K562 (cell line): ENCODE data around the gene PIGK. TPM values are rescaled to one million over a fixed set of nuclear protein-coding genes. Genes with fewer than 3 reads are reported as not detected.
A peak's percentile ranks its signal among the peaks of the same experiment; 100 is the strongest.

ENCODE experiments used
- COPS2 ChIP-seq: fragments of 450-650 bp; conservative IDR thresholded peaks from 2 replicates; pipeline ENCODE4 v1.6.1; 2016; ENCODE audit warnings: mild to moderate bottlenecking, moderate library complexity
- CREBBP ChIP-seq: IDR thresholded peaks from one replicate; pipeline ENCODE4 v1.6.1; 2012; ENCODE audit warnings: low read depth, mild to moderate bottlenecking, control low read depth, inconsistent platforms, low read length
- DDX20 ChIP-seq: fragments of 450-650 bp; IDR thresholded peaks from 2 replicates; pipeline ENCODE4 v1.6.1; 2016; ENCODE audit warnings: missing genetic modification characterization, low read depth, mild to moderate bottlenecking, missing compliant biosample characterization, moderate library complexity
- E2F1 ChIP-seq: sonication (generic); formaldehyde crosslinking; IDR thresholded peaks from 2 replicates; pipeline ENCODE4 v1.8.1; 2023; ENCODE audit warnings: mild to moderate bottlenecking, missing genetic modification reagents, moderate library complexity
- ETV6 ChIP-seq, 3 experiments: fragments of 150-350 bp in 1 of 3; sonication (generic) in 1 of 3; formaldehyde crosslinking in 1 of 3; IDR thresholded peaks; 2 replicates each; pipeline versions ENCODE4 v1.6.1 to v1.8.0; 2014 to 2022; ENCODE audit warnings: borderline replicate concordance in 2 of 3, low read depth in 2 of 3, antibody characterized with exemption in 1 of 3, low read length in 1 of 3, mild to moderate bottlenecking in 1 of 3, missing genetic modification reagents in 1 of 3
- GABPA ChIP-seq: fragments of 200-800 bp; sonication (Bioruptor generic); conservative IDR thresholded peaks from 2 replicates; pipeline ENCODE4 v1.6.1; 2016; ENCODE audit warnings: low read depth, missing genetic modification characterization, missing compliant biosample characterization
- HNRNPLL ChIP-seq: fragments of 200-400 bp; formaldehyde crosslinking; IDR thresholded peaks from 2 replicates; pipeline ENCODE4 v1.6.1; 2017; ENCODE audit warnings: low read length, low read depth, mild to moderate bottlenecking; ENCODE audit not compliant: poor library complexity, severe bottlenecking
- MBD2 ChIP-seq: sonication (generic); IDR thresholded peaks from 2 replicates; pipeline ENCODE4 v1.6.1; 2016; ENCODE audit warnings: low read depth, borderline replicate concordance
- NR2C2 ChIP-seq, 2 experiments: fragments of 200-800 bp in 1 of 2; sonication (Bioruptor generic) in 1 of 2; sonication (generic) in 1 of 2; formaldehyde crosslinking in 1 of 2; IDR thresholded peaks; 2 replicates each; pipeline versions ENCODE4 v1.6.1 to v1.8.0; 2016 to 2022; ENCODE audit warnings: mild to moderate bottlenecking in 1 of 2, missing compliant biosample characterization in 1 of 2, missing genetic modification characterization in 1 of 2, missing genetic modification reagents in 1 of 2
- PCBP1 ChIP-seq: fragments of 200-400 bp; formaldehyde crosslinking; IDR thresholded peaks from 2 replicates; pipeline ENCODE4 v1.6.1; 2018; ENCODE audit warnings: mild to moderate bottlenecking, low read depth, low read length; ENCODE audit not compliant: poor library complexity, severe bottlenecking
- POLR2H ChIP-seq: IDR thresholded peaks from 2 replicates; pipeline ENCODE4 v1.6.1; 2016; ENCODE audit warnings: missing genetic modification characterization, low read depth, mild to moderate bottlenecking, control low read depth, missing compliant biosample characterization, moderate library complexity
- RBM22 ChIP-seq: fragments of 200-400 bp; formaldehyde crosslinking; IDR thresholded peaks from 2 replicates; pipeline ENCODE4 v1.6.1; 2018; ENCODE audit warnings: low read length, low read depth; ENCODE audit not compliant: poor library complexity, severe bottlenecking
- SMAD1 ChIP-seq: fragments of 150-350 bp; IDR thresholded peaks from 2 replicates; pipeline ENCODE4 v1.6.1; 2014; ENCODE audit warnings: low read length, low read depth; ENCODE audit not compliant: partially characterized antibody
- SNIP1 ChIP-seq: fragments of 450-650 bp; IDR thresholded peaks from 2 replicates; pipeline ENCODE4 v1.7.1; 2017; ENCODE audit warnings: low read depth, mild to moderate bottlenecking
- SREBF1 ChIP-seq: fragments of 150-350 bp; IDR thresholded peaks from 2 replicates; pipeline ENCODE4 v1.6.1; 2014; ENCODE audit warnings: antibody characterized with exemption, low read depth, low read length, borderline replicate concordance
- TBP ChIP-seq: optimal IDR thresholded peaks from 2 replicates; pipeline ENCODE3; 2011; ENCODE audit warnings: low read depth, low read length, improper control_type of control experiment
- TCF7L2 ChIP-seq: fragments of 150-350 bp; IDR thresholded peaks from 2 replicates; pipeline ENCODE4 v1.6.1; 2016; ENCODE audit warnings: low read depth, mild to moderate bottlenecking, low read length, moderate library complexity
- WHSC1 ChIP-seq: IDR thresholded peaks from one replicate; pipeline ENCODE4 v1.6.1; 2012; ENCODE audit warnings: low read length, control low read depth, inconsistent platforms
- XRCC4 ChIP-seq: IDR thresholded peaks from one replicate; pipeline ENCODE4 v1.6.1; 2011; ENCODE audit not compliant: insufficient read depth, insufficient read length; ENCODE audit errors: extremely low read depth
- ZKSCAN3 ChIP-seq: fragments of 250-450 bp; sonication (Bioruptor Pico); IDR thresholded peaks from 2 replicates; pipeline ENCODE4 v1.4.0; 2020
- ZMIZ1 ChIP-seq, 2 experiments: fragments of 150-350 bp in 1 of 2; IDR thresholded peaks; 2 replicates each; pipeline ENCODE4 v1.6.1; 2012 to 2016; ENCODE audit warnings: low read depth in 2 of 2, low read length in 2 of 2, mild to moderate bottlenecking in 1 of 2, moderate library complexity in 1 of 2
- ZNF12 ChIP-seq: sonication (generic); formaldehyde crosslinking; IDR thresholded peaks from 2 replicates; pipeline ENCODE4 v1.4.0; 2020; ENCODE audit warnings: mild to moderate bottlenecking, missing genetic modification reagents
- ZNF431 ChIP-seq: sonication (generic); formaldehyde crosslinking; IDR thresholded peaks from 2 replicates; pipeline ENCODE4 v1.8.0; 2022; ENCODE audit warnings: mild to moderate bottlenecking, missing genetic modification reagents
- ZNF507 ChIP-seq: conservative IDR thresholded peaks from 2 replicates; pipeline ENCODE4 v1.6.1; 2017; ENCODE audit warnings: missing genetic modification characterization, missing compliant biosample characterization
- polyA plus RNA-seq, 8 experiments: library from polyadenylated mRNA; depleted of rRNA in 4 of 8; stranded (reverse) in 5 of 8; unstranded in 3 of 8; fragments of >200 nt; fragmentation: Nextera tagmentation in 2 of 8; fragmentation: Illumina TruSeq in 1 of 8; extraction: Ambion mirVana in 2 of 8; extraction: Trizol in 1 of 8; gene quantifications; 2 replicates each; pipeline versions ENCODE4 v1.2.1 to v1.2.3, GENCODE V29; 2011 to 2014; ENCODE audit warnings: inconsistent platforms in 1 of 8, missing spikeins in 1 of 8
- total RNA-seq, 7 experiments: library from RNA; depleted of rRNA in 6 of 7; stranded (reverse); fragments of >200 nt in 6 of 7; fragmentation: Illumina TruSeq in 2 of 7; extraction: Trizol in 2 of 7; gene quantifications; 2 replicates each; pipeline versions ENCODE4 v1.2.1 to v1.2.3, GENCODE V29; 2011 to 2021; ENCODE audit warnings: low replicate concordance in 1 of 7

Gene PIGK
- total and polyA plus RNA-seq, 9 of the 15 experiments (the other 6 are each of a cell fraction or from before 2014, with no cell fraction given), result 15.7 to 59.5 (median 29.9) TPM

- TF ChIP-seq SMAD1 (no peak), COPS2 (no peak), WHSC1 (no peak), DDX20 (tag) (no peak), MBD2 (no peak), ZMIZ1 (IDR thresholded peaks at IDR 0.05; ENCODE audit: low read depth in 2 of 2, low read length in 2 of 2) (no peak), SREBF1 (no peak), XRCC4 (no peak), ZNF507 (tag) (no peak), PCBP1 (no peak), ETV6 (IDR thresholded peaks at IDR 0.05; ENCODE audit: borderline replicate concordance in 1 of 2, low read depth in 2 of 2, low read length in 1 of 2) (no peak), ETV6 (CRISPR knock-in tag; IDR thresholded peaks at IDR 0.05; ENCODE audit: borderline replicate concordance) (no peak), TCF7L2 (no peak), TBP (peak; percentile 81), ZNF431 (no peak), POLR2H (tag) (peak; percentile 72), ZKSCAN3 (CRISPR knock-in tag) (no peak), CREBBP (no peak), E2F1 (no peak), SNIP1 (no peak), ZNF12 (0 out of 2 replicates have a peak, but pooled peaks have one; percentile 31), GABPA (tag) (0 out of 2 replicates have a peak, but pooled peaks have one; percentile 21), HNRNPLL (peak; percentile 50), RBM22 (no peak), NR2C2 (CRISPR knock-in tag; IDR thresholded peaks at IDR 0.05) (no peak), NR2C2 (tag; IDR thresholded peaks at IDR 0.05) (no peak)
Observed at GRCh38 chr1:77219166-77219887, at the start of gene PIGK (continued).
